Measurements from ENCODE around the gene LONRF2.

LONRF2 gene

GRCh38 chr2:100233061-100233460, 89.2 kb downstream of the LONRF2 start:
- TF ChIP-seq ZNF384 (IDR thresholded peaks at IDR 0.05) = no peak
- TF ChIP-seq FOXA1 (IDR thresholded peaks at IDR 0.05) = no peak
- no peak for TF ChIP-seq CTBP1 (IDR thresholded peaks at IDR 0.05; ENCODE audit: borderline replicate concordance)
- no peak for TF ChIP-seq FOXK2 (IDR thresholded peaks at IDR 0.05)
- TF ChIP-seq PKNOX1 (IDR thresholded peaks at IDR 0.05) = no peak
- TF ChIP-seq SUZ12 (IDR thresholded peaks at IDR 0.05) = no peak
- no peak for TF ChIP-seq NFRKB (IDR thresholded peaks at IDR 0.05)
- TF ChIP-seq BHLHE40 (IDR thresholded peaks at IDR 0.05; ENCODE audit: borderline replicate concordance) = no peak
- no peak for TF ChIP-seq L3MBTL2 (conservative IDR thresholded peaks at IDR 0.05)
- TF ChIP-seq FOXM1 (IDR thresholded peaks at IDR 0.05; ENCODE audit: borderline replicate concordance) = no peak
- no peak for TF ChIP-seq TARDBP (IDR thresholded peaks at IDR 0.05)
- no peak for TF ChIP-seq HDGF (IDR thresholded peaks at IDR 0.05; ENCODE audit: borderline replicate concordance)
- POLR2A ChIA-PET = no interaction called here
- CTCF ChIA-PET = no interaction called here
- DNase-seq (ENCODE audit: extremely low spot score) = no peak

GRCh38 chr2:100230754-100231153, 91.5 kb downstream of the LONRF2 start:
- ChIA-PET CTCF (no interaction called here), POLR2A (no interaction called here)
- TF ChIP-seq SUZ12 (IDR thresholded peaks at IDR 0.05) (no peak), ARNT (IDR thresholded peaks at IDR 0.05) (no peak), HDGF (IDR thresholded peaks at IDR 0.05; ENCODE audit: borderline replicate concordance) (no peak), FOXK2 (IDR thresholded peaks at IDR 0.05) (no peak), CTBP1 (IDR thresholded peaks at IDR 0.05; ENCODE audit: borderline replicate concordance) (no peak)
- no peak for DNase-seq (ENCODE audit: extremely low spot score)

- TF ChIP-seq HDGF (IDR thresholded peaks at IDR 0.05; ENCODE audit: borderline replicate concordance) = no peak
- no peak for TF ChIP-seq SP1 (IDR thresholded peaks at IDR 0.05)
- no peak for TF ChIP-seq ARNT (IDR thresholded peaks at IDR 0.05)
- TF ChIP-seq L3MBTL2 (conservative IDR thresholded peaks at IDR 0.05) = no peak
- TF ChIP-seq ZNF384 (IDR thresholded peaks at IDR 0.05) = no peak
- no peak for TF ChIP-seq NFRKB (IDR thresholded peaks at IDR 0.05)
- no peak for TF ChIP-seq FOXA1 (IDR thresholded peaks at IDR 0.05)
- TF ChIP-seq TARDBP (IDR thresholded peaks at IDR 0.05) = no peak
- TF ChIP-seq FOXK2 (IDR thresholded peaks at IDR 0.05) = no peak
- no peak for TF ChIP-seq ELF4 (IDR thresholded peaks at IDR 0.05)
- ChIA-PET CTCF (interaction anchor here (0.7 kb wide), 1 partner anchor 785 kb away, joined by 3 read pairs; no protein-coding TSS in a partner anchor), POLR2A (no interaction called here)
- DNase-seq (ENCODE audit: extremely low spot score) = no peak
Measured at GRCh38 chr2:100228967-100229366, 93.3 kb downstream of the LONRF2 start.

DNA sequence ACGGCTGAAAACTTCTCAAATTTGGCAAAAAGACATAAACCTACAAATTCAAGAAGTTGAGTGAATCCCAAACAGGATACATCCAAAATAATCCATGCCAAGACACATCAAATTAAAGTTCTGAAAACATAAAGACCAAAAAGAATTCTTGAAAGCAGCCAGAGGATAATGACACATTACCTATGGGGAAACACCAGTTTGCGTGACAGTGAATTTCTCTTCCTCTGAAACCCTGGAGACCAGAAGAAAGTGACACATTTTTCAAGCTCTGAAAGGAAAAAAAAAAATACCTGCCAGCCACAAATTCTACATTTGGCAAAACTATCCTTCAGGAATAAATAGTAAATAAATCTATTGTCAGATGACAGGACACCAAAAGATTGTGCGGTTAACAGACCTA, 93.9 kb downstream of the LONRF2 start:
- TF ChIP-seq ELF4 (IDR thresholded peaks at IDR 0.05) = no peak
- TF ChIP-seq PKNOX1 (IDR thresholded peaks at IDR 0.05) = no peak
- no peak for TF ChIP-seq FOXA1 (IDR thresholded peaks at IDR 0.05)
- TF ChIP-seq TARDBP (IDR thresholded peaks at IDR 0.05) = no peak
- TF ChIP-seq FOXM1 (IDR thresholded peaks at IDR 0.05; ENCODE audit: borderline replicate concordance) = no peak
- no peak for TF ChIP-seq L3MBTL2 (conservative IDR thresholded peaks at IDR 0.05)
- no peak for TF ChIP-seq SUZ12 (IDR thresholded peaks at IDR 0.05)
- no peak for TF ChIP-seq SP1 (IDR thresholded peaks at IDR 0.05)
- no peak for TF ChIP-seq FOXK2 (IDR thresholded peaks at IDR 0.05)
- CTCF ChIA-PET = no interaction called here
- POLR2A ChIA-PET = no interaction called here
- DNase-seq (ENCODE audit: extremely low spot score) = no peak

DNA sequence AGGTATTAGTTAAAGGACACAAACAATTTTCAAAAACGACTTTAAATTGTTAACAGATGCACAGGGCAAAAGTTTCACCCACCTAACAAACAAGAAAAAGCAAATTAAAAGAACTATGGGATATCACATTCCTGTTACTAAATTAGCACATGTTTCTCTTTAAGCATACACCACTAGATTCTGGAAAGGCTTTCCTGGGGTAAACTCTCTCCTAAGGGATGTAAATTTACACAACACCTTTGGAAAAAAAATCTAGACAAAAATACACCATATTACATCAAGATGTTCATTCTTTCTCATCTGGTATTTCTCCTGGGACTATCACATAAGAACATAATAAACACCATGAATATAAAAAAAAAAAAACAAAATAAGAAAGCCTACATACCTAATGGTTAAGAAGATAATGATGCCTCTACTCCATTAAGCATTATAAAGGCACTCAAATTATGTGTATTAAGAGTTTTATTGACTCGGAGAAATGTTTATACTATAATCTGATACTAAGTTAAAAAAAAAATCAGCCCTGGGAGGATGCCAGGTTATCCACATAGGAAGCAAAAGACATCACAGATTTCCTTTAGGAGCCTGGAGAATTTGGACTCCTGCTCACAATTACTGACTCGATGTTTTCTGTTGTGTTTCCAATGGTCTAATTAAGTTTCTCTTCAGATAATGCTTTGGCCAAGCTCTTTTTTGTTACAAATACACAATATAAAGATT, 97.2 kb downstream of the LONRF2 start:
- ChIA-PET POLR2A (no interaction called here), CTCF (no interaction called here)
- DNase-seq (ENCODE audit: extremely low spot score) = no peak
- TF ChIP-seq FOXK2 (IDR thresholded peaks at IDR 0.05) (no peak), SP1 (IDR thresholded peaks at IDR 0.05) (no peak), BHLHE40 (IDR thresholded peaks at IDR 0.05; ENCODE audit: borderline replicate concordance) (no peak), ZNF384 (IDR thresholded peaks at IDR 0.05) (no peak), L3MBTL2 (conservative IDR thresholded peaks at IDR 0.05) (no peak), LEF1 (IDR thresholded peaks at IDR 0.05; ENCODE audit: borderline replicate concordance) (no peak)

GRCh38 chr2:100223502-100223901, 98.8 kb downstream of the LONRF2 start:
- ChIA-PET CTCF (no interaction called here), POLR2A (no interaction called here)
- DNase-seq (ENCODE audit: extremely low spot score) = no peak
- no peak for TF ChIP-seq NFRKB (IDR thresholded peaks at IDR 0.05)
- TF ChIP-seq ZNF384 (IDR thresholded peaks at IDR 0.05) = no peak
- no peak for TF ChIP-seq SUZ12 (IDR thresholded peaks at IDR 0.05)
- no peak for TF ChIP-seq CTBP1 (IDR thresholded peaks at IDR 0.05; ENCODE audit: borderline replicate concordance)
- no peak for TF ChIP-seq FOXK2 (IDR thresholded peaks at IDR 0.05)
- TF ChIP-seq ELF4 (IDR thresholded peaks at IDR 0.05) = no peak
- no peak for TF ChIP-seq TARDBP (IDR thresholded peaks at IDR 0.05)
- TF ChIP-seq LEF1 (IDR thresholded peaks at IDR 0.05; ENCODE audit: borderline replicate concordance) = no peak
- TF ChIP-seq ARNT (IDR thresholded peaks at IDR 0.05) = no peak
- TF ChIP-seq BHLHE40 (IDR thresholded peaks at IDR 0.05; ENCODE audit: borderline replicate concordance) = no peak
- no peak for TF ChIP-seq HDGF (IDR thresholded peaks at IDR 0.05; ENCODE audit: borderline replicate concordance)
- no peak for TF ChIP-seq PKNOX1 (IDR thresholded peaks at IDR 0.05)
- TF ChIP-seq FOXM1 (IDR thresholded peaks at IDR 0.05; ENCODE audit: borderline replicate concordance) = no peak
- no peak for TF ChIP-seq L3MBTL2 (conservative IDR thresholded peaks at IDR 0.05)

Measured in HEK293T (cell line).